ENCODE measurements around the gene KCNJ3. TPM values are rescaled to one million over a fixed set of nuclear protein-coding genes. Genes with fewer than 3 reads are reported as not detected.

The KCNJ3 gene
- total RNA-seq, 2 experiments from 2014 or later: not detected

- intact Hi-C loops (cut with micrococcal nuclease; ENCODE audit: unreplicated experiment): no loop called here
- Histone ChIP-seq H3K9me3 (ENCODE audit: low read length) (no peaks in the 10 kb centered on the region), H3K4me3 (ENCODE audit: low read depth, low read length, poor library complexity, severe bottlenecking) (no peak overlapping the region), H3K4me2 (ENCODE audit: low read length) (no peak overlapping the region), H3K27ac (ENCODE audit: low read depth, low read length, poor library complexity, severe bottlenecking) (no peak overlapping the region), H4K20me1 (ENCODE audit: insufficient read depth, low read length) (no peaks in the 10 kb centered on the region), H3K4me1 (ENCODE audit: insufficient read depth, low read length, poor library complexity, severe bottlenecking) (no peaks in the 10 kb centered on the region), H3K9me2 (ENCODE audit: insufficient read depth, low read length) (no peaks in the 10 kb centered on the region), H3K79me2 (ENCODE audit: insufficient read depth, low read depth, low read length) (no peaks in the 10 kb centered on the region), H2AFZ (ENCODE audit: low read length) (no peak overlapping the region), H3K36me3 (ENCODE audit: insufficient read depth, low read length) (no peaks in the 10 kb centered on the region)
- TF ChIP-seq CTCF (conservative IDR thresholded peaks at IDR 0.05; ENCODE audit: low read length) (no peak), EZH2phosphoT487 (IDR thresholded peaks at IDR 0.05; ENCODE audit: borderline replicate concordance, low read depth, low read length) (no peak)
- BruUV-seq (replicated peaks): no TSS peak
- ChIA-PET CTCF (ENCODE audit: unreplicated experiment) (no interaction called here), POLR2A (no interaction called here)
- DNase-seq (ENCODE audit: low spot score): no peak
These were observed 95.9 kb downstream of the KCNJ3 start for GRCh38 chr2:154794406-154794805.

GRCh38 chr2:154795651-154796050 lies 97.2 kb downstream of the KCNJ3 start:
- ChIA-PET POLR2A (no interaction called here), CTCF (ENCODE audit: unreplicated experiment) (no interaction called here)
- DNase-seq (ENCODE audit: low spot score): no peak
- no peak overlapping the region for H3K27ac ChIP-seq (ENCODE audit: low read depth, low read length, poor library complexity, severe bottlenecking)
- no peak overlapping the region for H2AFZ ChIP-seq (ENCODE audit: low read length)
- no TSS peak for BruUV-seq (replicated peaks)
- H3K4me1 ChIP-seq (ENCODE audit: insufficient read depth, low read length, poor library complexity, severe bottlenecking): no peaks in the 10 kb centered on the region
- TF ChIP-seq CTCF (conservative IDR thresholded peaks at IDR 0.05; ENCODE audit: low read length) (no peak), EZH2phosphoT487 (IDR thresholded peaks at IDR 0.05; ENCODE audit: borderline replicate concordance, low read depth, low read length) (no peak)
- H3K36me3 ChIP-seq (ENCODE audit: insufficient read depth, low read length): no peaks in the 10 kb centered on the region
- no peak overlapping the region for H3K4me2 ChIP-seq (ENCODE audit: low read length)
- H3K4me3 ChIP-seq (ENCODE audit: low read depth, low read length, poor library complexity, severe bottlenecking): no peak overlapping the region
- intact Hi-C loops (cut with micrococcal nuclease; ENCODE audit: unreplicated experiment): no loop called here
- no peaks in the 10 kb centered on the region for H3K79me2 ChIP-seq (ENCODE audit: insufficient read depth, low read depth, low read length)
- H3K9me3 ChIP-seq (ENCODE audit: low read length): no peaks in the 10 kb centered on the region
- no peaks in the 10 kb centered on the region for H4K20me1 ChIP-seq (ENCODE audit: insufficient read depth, low read length)
- H3K9me2 ChIP-seq (ENCODE audit: insufficient read depth, low read length): no peaks in the 10 kb centered on the region

- no peaks in the 10 kb centered on the region for H3K79me2 ChIP-seq (ENCODE audit: insufficient read depth, low read depth, low read length)
- no peaks in the 10 kb centered on the region for H3K9me2 ChIP-seq (ENCODE audit: insufficient read depth, low read length)
- H3K4me2 ChIP-seq (ENCODE audit: low read length): no peak overlapping the region
- H2AFZ ChIP-seq (ENCODE audit: low read length): no peak overlapping the region
- no peaks in the 10 kb centered on the region for H3K36me3 ChIP-seq (ENCODE audit: insufficient read depth, low read length)
- ChIA-PET CTCF (ENCODE audit: unreplicated experiment) (no interaction called here), POLR2A (interaction anchor here (0.9 to 1.3 kb wide), 2 partner anchors 30 to 264 kb away, joined by 3 read pairs; no protein-coding TSS in a partner anchor)
- no peaks in the 10 kb centered on the region for H3K4me1 ChIP-seq (ENCODE audit: insufficient read depth, low read length, poor library complexity, severe bottlenecking)
- no peak overlapping the region for H3K27ac ChIP-seq (ENCODE audit: low read depth, low read length, poor library complexity, severe bottlenecking)
- no peaks in the 10 kb centered on the region for H4K20me1 ChIP-seq (ENCODE audit: insufficient read depth, low read length)
- intact Hi-C loops (cut with micrococcal nuclease; ENCODE audit: unreplicated experiment): no loop called here
- H3K9me3 ChIP-seq (ENCODE audit: low read length): no peaks in the 10 kb centered on the region
- DNase-seq (ENCODE audit: low spot score): no peak
- TF ChIP-seq EZH2phosphoT487 (IDR thresholded peaks at IDR 0.05; ENCODE audit: borderline replicate concordance, low read depth, low read length): no peak
- TF ChIP-seq CTCF (conservative IDR thresholded peaks at IDR 0.05; ENCODE audit: low read length): no peak
- H3K4me3 ChIP-seq (ENCODE audit: low read depth, low read length, poor library complexity, severe bottlenecking): no peak overlapping the region
- no TSS peak for BruUV-seq (replicated peaks)
These were observed 106.0 kb downstream of the KCNJ3 start for GRCh38 chr2:154804451-154804850.
